ENCODE results near the gene KNDC1. TPM values are rescaled to one million over a fixed set of nuclear protein-coding genes. Genes with fewer than 3 reads are reported as not detected.
"Not testable (repeated sequence)": the region's sequence is repeated elsewhere in the genome, so short reads cannot be mapped to it uniquely, and the experiment has no call there.

The KNDC1 gene
- total RNA-seq, 1 donor from 2014 or later, result 4.8 TPM

- DNase-seq (ENCODE audit: low spot score), result no peak
These were observed 61.3 kb downstream of the KNDC1 start for GRCh38 chr10:133221331-133221730.

- not testable (repeated sequence) for DNase-seq (ENCODE audit: low spot score)
These were observed 61.7 kb downstream of the KNDC1 start for GRCh38 chr10:133221756-133222155.

GRCh38 chr10:133224076-133224475, 64.1 kb downstream of the KNDC1 start:
- DNase-seq (ENCODE audit: low spot score), result no peak

- no peak for DNase-seq (ENCODE audit: low spot score)
These were observed 64.8 kb downstream of the KNDC1 start for GRCh38 chr10:133224756-133225372.

- DNase-seq (ENCODE audit: low spot score), result no peak
These were observed 65.7 kb downstream of the KNDC1 start for GRCh38 chr10:133225707-133226191.

- no peak for DNase-seq (ENCODE audit: low spot score)
These were observed 66.3 kb downstream of the KNDC1 start for GRCh38 chr10:133226251-133226808.

GRCh38 chr10:133227256-133227655, 67.2 kb downstream of the KNDC1 start:
- DNase-seq (ENCODE audit: low spot score), result no peak

GRCh38 chr10:133229265-133230043, 69.4 kb downstream of the KNDC1 start:
- no peak for DNase-seq (ENCODE audit: low spot score)

- no peak for DNase-seq (ENCODE audit: low spot score)
These were observed 70.0 kb downstream of the KNDC1 start, which contains the start of gene UTF1 for GRCh38 chr10:133230044-133230361. Gene UTF1, plus strand, starts transcription at chr10:133230217. Its CDS starts 72 bp downstream, at chr10:133230289.

- DNase-seq (ENCODE audit: low spot score), result no peak
These were observed 70.6 kb downstream of the KNDC1 start for GRCh38 chr10:133230387-133231195.

GRCh38 chr10:133231244-133231945, 71.4 kb downstream of the KNDC1 start:
- no peak for DNase-seq (ENCODE audit: low spot score)

- DNase-seq (ENCODE audit: low spot score), result no peak
These were observed 72.0 kb downstream of the KNDC1 start for GRCh38 chr10:133231946-133232574.

GRCh38 chr10:133234796-133235195, 74.8 kb downstream of the KNDC1 start:
- DNase-seq (ENCODE audit: low spot score), result not testable (repeated sequence)

- no peak for DNase-seq (ENCODE audit: low spot score)
These were observed 75.3 kb downstream of the KNDC1 start for GRCh38 chr10:133235265-133235855.

GRCh38 chr10:133235932-133236331, 75.9 kb downstream of the KNDC1 start:
- no peak for DNase-seq (ENCODE audit: low spot score)

- DNase-seq (ENCODE audit: low spot score), result no peak
These were observed 76.6 kb downstream of the KNDC1 start for GRCh38 chr10:133236401-133237240.

- no peak for DNase-seq (ENCODE audit: low spot score)
These were observed 77.2 kb downstream of the KNDC1 start for GRCh38 chr10:133237241-133237587.

- no peak for DNase-seq (ENCODE audit: low spot score)
These were observed 77.8 kb downstream of the KNDC1 start, which contains the start of gene VENTX for GRCh38 chr10:133237588-133238465. Gene VENTX, plus strand, starts transcription at chr10:133237855. Its CDS starts 60 bp downstream, at chr10:133237915.

GRCh38 chr10:133238466-133238804, 78.4 kb downstream of the KNDC1 start:
- DNase-seq (ENCODE audit: low spot score), result no peak
